ENCODE results near the gene NPIPB6.

Gene NPIPB6

DNA sequence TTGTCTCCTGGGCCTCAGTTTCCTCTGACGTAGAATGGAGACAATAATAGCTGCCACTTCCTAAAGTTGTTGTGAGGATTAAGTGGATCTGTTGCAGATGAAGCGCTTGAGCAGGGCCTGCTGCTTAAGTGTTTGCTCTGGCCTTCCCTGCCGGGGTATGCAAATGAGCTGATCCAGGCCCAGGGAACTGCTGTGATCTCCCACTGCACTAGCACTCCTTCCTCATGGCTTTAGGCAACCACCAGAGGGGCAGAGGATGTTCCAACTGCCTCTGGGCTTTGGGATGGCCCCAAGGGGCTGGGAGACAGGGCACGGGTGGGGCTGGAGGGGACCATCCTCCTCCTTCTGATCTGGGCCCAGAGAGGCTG, 64.8 kb downstream of the NPIPB6 start:
- no peaks in the 10 kb centered on the region for H3K27me3 ChIP-seq (ENCODE audit: insufficient read depth, low read length)
- H2AFZ ChIP-seq (ENCODE audit: insufficient read depth, low read length, poor library complexity): no peak overlapping the region
- H4K8ac ChIP-seq (ENCODE audit: low read depth, low read length): no peak overlapping the region
- H2BK5ac ChIP-seq (ENCODE audit: low read depth, low read length, poor library complexity): no peak overlapping the region
- H4K12ac ChIP-seq (ENCODE audit: low read depth, low read length): no peak overlapping the region
- H2BK12ac ChIP-seq (ENCODE audit: low read length): no peak overlapping the region
- no peak overlapping the region for H3K23ac ChIP-seq (ENCODE audit: low read length)
- no peak overlapping the region for H3K9ac ChIP-seq (ENCODE audit: low read length)
- H3K4ac ChIP-seq (ENCODE audit: low read depth, low read length): no peak overlapping the region
- no peak overlapping the region for H2BK120ac ChIP-seq (ENCODE audit: insufficient read depth, low read length, poor library complexity)
- no peak overlapping the region for H3K27ac ChIP-seq (ENCODE audit: low read depth, low read length)
- no peaks in the 10 kb centered on the region for H3K4me1 ChIP-seq (ENCODE audit: control insufficient read depth in 1 of 2, insufficient read depth in 2 of 2, low read length in 2 of 2)
- no peak for DNase-seq
- H3K4me2 ChIP-seq (ENCODE audit: low read length): no peak overlapping the region
- peaks cover under 1% of the 10 kb centered on the region for H3K79me2 ChIP-seq (ENCODE audit: control insufficient read depth, insufficient read depth, low read length, poor library complexity)
- H2AK5ac ChIP-seq (ENCODE audit: low read length): no peak overlapping the region
- peaks cover under 1% of the 10 kb centered on the region for H3K79me1 ChIP-seq (ENCODE audit: low read length)
- H3K9me3 ChIP-seq (ENCODE audit: insufficient read depth, low read depth, low read length): no peaks in the 10 kb centered on the region
- WGBS (ENCODE audit: extremely low coverage, insufficient coverage, insufficient read length): no CpG with 5 or more reads among the region's 4 CpGs
- no peak overlapping the region for H3K18ac ChIP-seq (ENCODE audit: low read length)
- H3K4me3 ChIP-seq (ENCODE audit: low read depth, low read length): no peak overlapping the region
- peaks cover 0 to 6% of the 10 kb centered on the region in 2 experiments for H3K36me3 ChIP-seq (ENCODE audit: control insufficient read depth in 1 of 2, insufficient read depth in 2 of 2, low read length in 2 of 2)
- H3K14ac ChIP-seq (ENCODE audit: low read length): no peak overlapping the region
- H4K91ac ChIP-seq (ENCODE audit: low read depth, low read length): no peak overlapping the region

DNA sequence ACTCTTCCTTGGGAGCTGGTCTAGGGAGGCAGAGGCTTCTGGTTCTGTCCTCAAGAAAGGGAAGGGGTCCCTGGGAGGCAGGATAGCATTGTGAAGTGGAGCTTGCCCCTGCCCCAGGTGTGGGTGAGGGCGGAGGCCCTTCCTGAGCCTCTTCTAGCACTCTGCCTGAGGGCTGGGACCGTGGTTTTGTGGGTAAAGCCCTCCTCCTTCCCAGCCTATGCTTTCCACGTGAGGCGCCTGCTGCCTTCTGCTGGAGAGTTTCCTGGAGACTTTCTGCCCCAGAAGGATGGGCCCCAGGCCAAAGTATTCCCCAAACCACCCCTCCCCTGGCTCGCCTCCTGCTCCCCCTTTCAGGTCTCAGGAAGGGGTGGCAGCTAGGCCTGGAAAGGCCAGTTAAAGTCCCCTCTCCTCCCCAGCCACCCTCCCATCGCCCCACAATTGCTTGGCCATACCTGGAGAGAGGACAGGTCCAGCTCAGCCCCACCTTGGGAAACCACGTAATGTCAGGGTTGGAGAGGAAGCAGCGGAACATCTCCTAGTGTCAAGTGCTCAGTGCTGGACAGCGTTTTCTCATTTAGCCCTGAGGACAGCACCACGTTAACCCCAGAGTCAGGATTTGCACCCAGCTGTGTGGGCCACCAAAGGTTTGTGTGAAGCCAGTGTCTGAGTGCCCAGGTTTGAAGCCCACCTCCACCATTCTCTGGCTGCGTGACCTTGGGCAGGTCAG, 65.4 kb downstream of the NPIPB6 start:
- Histone ChIP-seq H4K12ac (ENCODE audit: low read depth, low read length) (no peak overlapping the region), H3K9ac (ENCODE audit: low read length) (no peak overlapping the region), H3K14ac (ENCODE audit: low read length) (no peak overlapping the region), H2AK5ac (ENCODE audit: low read length) (no peak overlapping the region), H3K4me1 (ENCODE audit: control insufficient read depth in 1 of 2, insufficient read depth in 2 of 2, low read length in 2 of 2) (no peaks in the 10 kb centered on the region), H3K4me3 (ENCODE audit: low read depth, low read length) (no peak overlapping the region), H3K27me3 (ENCODE audit: insufficient read depth, low read length) (no peaks in the 10 kb centered on the region), H4K91ac (ENCODE audit: low read depth, low read length) (no peak overlapping the region), H3K79me1 (ENCODE audit: low read length) (peaks cover 6% of the 10 kb centered on the region), H2AFZ (ENCODE audit: insufficient read depth, low read length, poor library complexity) (no peak overlapping the region), H3K36me3 (ENCODE audit: control insufficient read depth in 1 of 2, insufficient read depth in 2 of 2, low read length in 2 of 2) (peaks cover 0 to 6% of the 10 kb centered on the region in 2 experiments), H2BK12ac (ENCODE audit: low read length) (no peak overlapping the region), H2BK120ac (ENCODE audit: insufficient read depth, low read length, poor library complexity) (no peak overlapping the region), H3K79me2 (ENCODE audit: control insufficient read depth, insufficient read depth, low read length, poor library complexity) (peaks cover 5% of the 10 kb centered on the region), H3K23ac (ENCODE audit: low read length) (no peak overlapping the region), H2BK5ac (ENCODE audit: low read depth, low read length, poor library complexity) (no peak overlapping the region), H3K9me3 (ENCODE audit: insufficient read depth, low read depth, low read length) (no peaks in the 10 kb centered on the region), H3K4ac (ENCODE audit: low read depth, low read length) (no peak overlapping the region), H3K18ac (ENCODE audit: low read length) (no peak overlapping the region), H4K8ac (ENCODE audit: low read depth, low read length) (no peak overlapping the region), H3K27ac (ENCODE audit: low read depth, low read length) (no peak overlapping the region), H3K4me2 (ENCODE audit: low read length) (no peak overlapping the region)
- no CpG with 5 or more reads among the region's 11 CpGs for WGBS (ENCODE audit: extremely low coverage, insufficient coverage, insufficient read length)
- no peak for DNase-seq

DNA sequence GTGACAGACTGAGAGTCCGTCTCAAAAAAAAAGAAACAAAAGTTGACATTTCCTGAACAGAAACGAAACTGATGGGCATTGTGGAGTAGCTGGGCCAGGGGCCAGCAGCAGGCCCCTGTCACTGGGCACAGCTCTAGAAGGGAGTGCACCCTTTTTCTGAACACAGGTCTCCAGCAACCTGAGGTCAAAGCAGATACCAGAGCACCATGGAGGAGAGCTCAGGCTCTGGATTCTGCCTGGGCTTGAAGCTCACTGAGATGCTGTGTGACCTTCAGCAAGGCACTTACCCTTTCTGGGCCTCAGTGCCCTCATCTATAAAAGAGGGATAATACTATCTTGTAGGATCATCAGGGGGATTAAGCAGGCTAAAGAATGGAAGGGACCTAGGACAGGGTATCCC, 66.0 kb downstream of the NPIPB6 start:
- no peak overlapping the region for H3K18ac ChIP-seq (ENCODE audit: low read length)
- H3K4me3 ChIP-seq (ENCODE audit: low read depth, low read length): no peak overlapping the region
- peaks cover 11% of the 10 kb centered on the region for H3K79me1 ChIP-seq (ENCODE audit: low read length)
- H3K14ac ChIP-seq (ENCODE audit: low read length): no peak overlapping the region
- H3K4me2 ChIP-seq (ENCODE audit: low read length): no peak overlapping the region
- H3K36me3 ChIP-seq (ENCODE audit: control insufficient read depth in 1 of 2, insufficient read depth in 2 of 2, low read length in 2 of 2): peaks cover 0 to 6% of the 10 kb centered on the region in 2 experiments
- no peak overlapping the region for H3K9ac ChIP-seq (ENCODE audit: low read length)
- H2BK120ac ChIP-seq (ENCODE audit: insufficient read depth, low read length, poor library complexity): no peak overlapping the region
- WGBS (ENCODE audit: extremely low coverage, insufficient coverage, insufficient read length): no CpG with 5 or more reads among the region's 2 CpGs
- H3K27ac ChIP-seq (ENCODE audit: low read depth, low read length): no peak overlapping the region
- H3K23ac ChIP-seq (ENCODE audit: low read length): no peak overlapping the region
- no peak overlapping the region for H2BK12ac ChIP-seq (ENCODE audit: low read length)
- H2AK5ac ChIP-seq (ENCODE audit: low read length): no peak overlapping the region
- H4K91ac ChIP-seq (ENCODE audit: low read depth, low read length): no peak overlapping the region
- H4K8ac ChIP-seq (ENCODE audit: low read depth, low read length): no peak overlapping the region
- H3K79me2 ChIP-seq (ENCODE audit: control insufficient read depth, insufficient read depth, low read length, poor library complexity): peaks cover 10% of the 10 kb centered on the region
- no peak overlapping the region for H3K4ac ChIP-seq (ENCODE audit: low read depth, low read length)
- H3K27me3 ChIP-seq (ENCODE audit: insufficient read depth, low read length): no peaks in the 10 kb centered on the region
- H2AFZ ChIP-seq (ENCODE audit: insufficient read depth, low read length, poor library complexity): no peak overlapping the region
- no peaks in the 10 kb centered on the region for H3K9me3 ChIP-seq (ENCODE audit: insufficient read depth, low read depth, low read length)
- H4K12ac ChIP-seq (ENCODE audit: low read depth, low read length): no peak overlapping the region
- DNase-seq: no peak
- H3K4me1 ChIP-seq (ENCODE audit: control insufficient read depth in 1 of 2, insufficient read depth in 2 of 2, low read length in 2 of 2): no peaks in the 10 kb centered on the region
- no peak overlapping the region for H2BK5ac ChIP-seq (ENCODE audit: low read depth, low read length, poor library complexity)

DNA sequence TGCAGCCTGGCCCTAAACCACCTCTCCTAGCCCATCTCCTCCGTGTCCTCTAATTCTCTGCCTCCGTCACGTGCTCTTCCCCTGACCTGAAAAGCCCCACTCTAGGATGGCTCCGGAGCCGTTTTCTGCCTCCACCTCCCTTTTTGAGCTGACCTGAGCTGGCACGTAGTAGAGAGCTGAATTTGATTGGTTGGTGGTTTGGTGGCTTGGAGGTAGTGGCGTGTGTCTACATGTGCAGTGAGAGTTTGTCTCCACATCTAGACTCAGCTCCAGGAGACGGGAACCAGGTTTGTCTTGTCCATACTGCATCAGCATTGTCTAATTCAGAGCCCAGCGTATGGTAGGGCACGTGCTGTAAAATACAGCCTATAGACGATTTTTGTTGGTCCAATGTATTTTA, 68.0 kb downstream of the NPIPB6 start:
- H3K9me3 ChIP-seq (ENCODE audit: insufficient read depth, low read depth, low read length): no peaks in the 10 kb centered on the region
- peaks cover 0 to 1% of the 10 kb centered on the region in 2 experiments for H3K36me3 ChIP-seq (ENCODE audit: control insufficient read depth in 1 of 2, insufficient read depth in 2 of 2, low read length in 2 of 2)
- no peak overlapping the region for H4K12ac ChIP-seq (ENCODE audit: low read depth, low read length)
- H2AK5ac ChIP-seq (ENCODE audit: low read length): no peak overlapping the region
- H2AFZ ChIP-seq (ENCODE audit: insufficient read depth, low read length, poor library complexity): no peak overlapping the region
- no peak overlapping the region for H3K27ac ChIP-seq (ENCODE audit: low read depth, low read length)
- no peak overlapping the region for H3K4me3 ChIP-seq (ENCODE audit: low read depth, low read length)
- no peak overlapping the region for H3K14ac ChIP-seq (ENCODE audit: low read length)
- no peak overlapping the region for H3K9ac ChIP-seq (ENCODE audit: low read length)
- no peak overlapping the region for H3K23ac ChIP-seq (ENCODE audit: low read length)
- no peak overlapping the region for H3K4ac ChIP-seq (ENCODE audit: low read depth, low read length)
- H3K18ac ChIP-seq (ENCODE audit: low read length): no peak overlapping the region
- H2BK5ac ChIP-seq (ENCODE audit: low read depth, low read length, poor library complexity): no peak overlapping the region
- H3K27me3 ChIP-seq (ENCODE audit: insufficient read depth, low read length): no peaks in the 10 kb centered on the region
- WGBS (ENCODE audit: extremely low coverage, insufficient coverage, insufficient read length): no CpG with 5 or more reads among the region's 11 CpGs
- H3K79me1 ChIP-seq (ENCODE audit: low read length): peaks cover 16% of the 10 kb centered on the region
- H3K4me1 ChIP-seq (ENCODE audit: control insufficient read depth in 1 of 2, insufficient read depth in 2 of 2, low read length in 2 of 2): peaks cover 4% of the 10 kb centered on the region in 2 experiments
- no peak overlapping the region for H2BK12ac ChIP-seq (ENCODE audit: low read length)
- no peak overlapping the region for H3K4me2 ChIP-seq (ENCODE audit: low read length)
- no peak overlapping the region for H4K8ac ChIP-seq (ENCODE audit: low read depth, low read length)
- H2BK120ac ChIP-seq (ENCODE audit: insufficient read depth, low read length, poor library complexity): no peak overlapping the region
- peaks cover 10% of the 10 kb centered on the region for H3K79me2 ChIP-seq (ENCODE audit: control insufficient read depth, insufficient read depth, low read length, poor library complexity)
- H4K91ac ChIP-seq (ENCODE audit: low read depth, low read length): no peak overlapping the region
- DNase-seq: no peak
